Measurements from ENCODE around the gene GDA.
"Not testable (repeated sequence)": the region's sequence is repeated elsewhere in the genome, so short reads cannot be mapped to it uniquely, and the experiment has no call there.

The GDA gene

DNA sequence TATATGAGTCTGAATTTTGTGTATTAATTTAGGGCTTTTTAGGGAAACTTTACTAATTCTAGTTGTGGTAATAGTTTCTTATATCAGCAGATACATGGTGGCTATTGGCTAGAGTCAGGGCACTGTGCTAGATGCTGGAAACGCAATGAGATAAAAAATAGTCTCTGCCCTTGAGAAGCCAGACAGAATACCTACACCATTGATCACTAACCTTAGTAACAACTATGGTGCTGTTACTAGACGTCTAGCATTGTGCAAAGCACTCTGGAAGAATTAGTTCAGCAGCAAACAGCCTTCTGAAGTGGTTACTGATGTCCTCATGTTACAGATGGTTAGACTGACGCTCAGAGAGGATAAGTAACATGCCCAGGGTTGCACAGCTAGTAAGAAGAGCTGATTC, 61.8 kb downstream of the GDA start:
- DNase-seq, result no peak

DNA sequence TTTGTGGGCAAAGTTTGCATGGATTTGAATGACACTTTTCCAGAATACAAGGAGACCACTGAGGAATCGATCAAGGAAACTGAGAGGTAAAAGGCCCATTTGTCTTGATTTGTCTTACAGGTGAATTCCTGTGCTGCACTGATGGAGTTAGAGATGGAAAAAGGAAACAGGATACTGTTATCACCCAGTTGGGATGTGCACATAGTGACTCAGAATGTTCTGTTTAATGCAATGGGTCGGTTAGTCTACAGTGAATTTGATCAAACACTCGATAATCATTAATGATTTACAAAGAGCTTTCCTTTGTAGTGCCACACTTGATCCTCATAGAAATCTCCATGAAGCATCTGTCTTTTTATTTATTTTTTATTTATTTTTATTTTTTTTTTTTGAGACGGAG, 64.7 kb downstream of the GDA start:
- DNase-seq, result no peak

DNA sequence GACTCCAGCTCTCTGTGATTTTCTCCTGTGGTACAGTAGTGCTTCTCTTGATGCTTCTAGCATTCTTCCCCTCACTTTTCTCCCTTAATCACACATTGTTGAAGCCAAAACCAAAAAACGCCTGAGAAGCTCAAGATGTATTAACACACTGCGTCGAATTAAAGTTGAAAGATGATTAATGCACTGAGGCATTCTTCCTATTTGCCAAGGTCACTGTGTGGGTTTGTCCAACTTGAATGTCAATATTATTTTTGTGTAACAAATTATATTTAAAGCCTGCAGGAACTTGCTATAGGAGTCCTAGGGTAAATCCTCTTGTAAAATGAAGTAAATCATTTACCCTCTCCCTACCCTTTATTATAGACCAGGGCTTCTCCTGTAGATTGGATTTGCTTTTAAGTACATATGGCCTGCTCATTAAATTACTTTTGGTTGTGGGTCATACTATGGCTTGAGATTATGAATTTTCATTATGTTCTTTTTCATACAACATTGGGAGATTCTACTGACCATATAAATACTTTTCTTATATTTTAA, 68.1 kb downstream of the GDA start:
- DNase-seq, result no peak

DNA sequence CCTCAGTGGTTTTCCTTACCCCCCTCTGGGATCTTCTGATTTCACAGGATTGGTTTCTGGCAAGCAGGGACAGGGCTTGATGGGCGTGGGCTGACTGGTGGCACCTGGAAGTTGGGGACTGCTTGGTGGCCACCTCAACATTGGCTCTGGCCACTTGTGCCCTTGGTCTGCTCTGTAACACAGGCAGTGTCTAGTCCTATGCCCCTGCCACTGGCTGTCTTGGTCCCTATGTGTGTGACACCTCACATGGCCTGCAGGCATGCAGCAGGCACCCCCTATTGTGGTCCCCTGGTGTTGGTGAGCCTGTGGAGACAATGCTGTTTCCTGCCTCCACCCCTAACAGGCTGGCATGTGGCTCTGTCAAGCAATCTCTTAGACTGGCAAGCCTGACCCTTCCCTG, 71.3 kb downstream of the GDA start:
- no peak for DNase-seq

DNA sequence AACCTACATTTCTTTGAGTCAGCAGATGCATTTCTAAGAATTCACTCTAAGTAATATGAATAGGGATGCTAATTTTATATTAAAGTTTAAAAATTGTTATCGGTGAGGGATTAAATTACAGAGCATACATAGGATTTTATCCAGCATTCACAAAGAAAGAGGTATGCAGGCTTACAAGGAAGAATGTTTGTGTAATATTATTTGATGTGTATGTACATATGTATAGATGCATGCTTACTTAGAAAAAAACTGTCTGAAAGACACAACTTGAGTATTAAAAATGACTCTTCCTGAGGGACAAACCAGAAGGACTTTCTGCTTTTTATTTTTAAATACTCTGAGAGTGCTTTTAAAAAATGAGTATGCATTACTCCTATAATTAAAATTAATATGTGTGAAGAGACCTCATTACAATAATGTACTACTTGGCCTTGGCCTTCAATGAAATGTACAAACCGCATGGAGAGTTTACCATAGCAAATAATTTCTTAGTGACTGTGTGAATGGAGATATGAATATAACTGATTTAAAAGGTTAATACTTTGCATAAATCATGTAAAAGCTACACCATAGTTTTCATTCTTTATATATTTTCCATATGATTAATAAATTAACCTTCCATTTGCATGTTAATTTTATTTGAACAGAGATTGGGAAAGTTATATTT, 77.0 kb downstream of the GDA start:
- DNase-seq, result no peak

DNA sequence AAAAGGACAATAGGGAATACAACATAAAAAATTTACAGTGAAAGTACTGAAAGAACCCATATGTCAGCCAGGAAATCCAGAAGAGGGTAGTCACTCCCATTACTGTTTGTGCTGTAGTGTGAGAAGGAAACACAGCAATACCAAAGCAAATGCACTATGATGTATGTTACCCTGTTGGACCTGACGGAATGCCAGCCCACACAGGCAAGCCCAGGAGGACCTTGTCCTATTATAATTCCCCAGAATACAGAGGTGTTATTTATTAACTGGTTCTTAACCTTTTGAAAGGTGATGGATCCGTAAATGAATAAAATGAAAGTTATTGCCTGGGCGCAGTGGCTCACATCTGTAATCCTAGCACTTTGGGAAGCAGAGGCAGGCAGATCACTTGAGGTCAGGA, 79.0 kb downstream of the GDA start:
- no peak for DNase-seq

DNA sequence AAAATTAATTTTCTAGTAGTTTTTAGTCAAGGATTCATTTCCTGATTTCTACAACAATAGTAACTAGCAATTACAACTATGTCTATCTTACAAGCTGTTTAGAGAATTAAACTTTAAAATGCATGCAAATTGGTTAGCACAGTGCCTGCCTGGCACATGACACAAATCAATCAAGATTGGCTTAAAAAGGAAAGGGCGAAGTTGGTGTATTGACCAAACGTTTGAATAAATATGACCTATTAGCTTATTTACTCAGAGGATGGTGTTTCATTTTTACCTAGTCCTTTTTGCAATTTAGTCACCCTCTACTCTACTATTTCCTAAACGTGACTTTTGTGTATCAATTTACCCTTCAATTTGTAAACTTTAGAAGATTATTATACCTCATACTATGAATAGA, 83.5 kb downstream of the GDA start:
- DNase-seq, result no peak

DNA sequence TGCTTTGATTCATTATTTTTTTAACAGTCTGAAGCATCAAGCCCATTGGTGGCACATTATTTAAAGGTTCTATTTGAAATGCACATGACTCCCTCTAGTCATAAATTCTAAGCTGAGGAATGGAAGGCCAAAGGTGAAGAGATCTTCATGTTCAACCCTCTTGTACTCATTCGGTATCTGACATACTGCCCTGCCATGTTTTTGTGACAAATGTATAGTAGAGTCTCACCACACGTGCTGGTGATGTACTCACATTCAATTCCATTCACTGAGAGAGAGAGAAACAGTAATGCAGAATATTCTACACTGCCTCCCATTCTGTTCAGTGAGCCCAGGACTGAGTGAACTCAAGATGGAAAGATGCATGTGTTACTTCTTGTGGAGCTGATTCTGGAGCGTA, 98.3 kb downstream of the GDA start:
- no peak for DNase-seq

DNA sequence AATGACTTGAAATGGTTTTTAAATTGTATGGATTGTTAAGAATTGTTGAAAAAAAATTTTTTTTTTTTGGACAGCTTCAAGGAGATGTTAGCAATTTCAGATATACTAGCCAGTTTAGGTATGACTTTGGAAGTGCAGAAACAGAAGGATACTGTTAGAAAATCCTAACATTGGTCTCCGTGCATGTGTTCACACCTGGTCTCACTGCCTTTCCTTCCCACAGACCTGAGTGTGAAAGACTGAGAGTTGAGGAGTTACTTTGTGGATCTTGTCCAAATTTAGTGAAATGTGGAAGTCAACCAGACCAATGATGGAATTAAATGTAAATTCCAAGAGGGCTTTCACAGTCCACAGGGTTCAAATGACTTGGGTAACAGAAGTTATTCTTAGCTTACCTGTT, 102.3 kb downstream of the GDA start:
- DNase-seq, result no peak

DNA sequence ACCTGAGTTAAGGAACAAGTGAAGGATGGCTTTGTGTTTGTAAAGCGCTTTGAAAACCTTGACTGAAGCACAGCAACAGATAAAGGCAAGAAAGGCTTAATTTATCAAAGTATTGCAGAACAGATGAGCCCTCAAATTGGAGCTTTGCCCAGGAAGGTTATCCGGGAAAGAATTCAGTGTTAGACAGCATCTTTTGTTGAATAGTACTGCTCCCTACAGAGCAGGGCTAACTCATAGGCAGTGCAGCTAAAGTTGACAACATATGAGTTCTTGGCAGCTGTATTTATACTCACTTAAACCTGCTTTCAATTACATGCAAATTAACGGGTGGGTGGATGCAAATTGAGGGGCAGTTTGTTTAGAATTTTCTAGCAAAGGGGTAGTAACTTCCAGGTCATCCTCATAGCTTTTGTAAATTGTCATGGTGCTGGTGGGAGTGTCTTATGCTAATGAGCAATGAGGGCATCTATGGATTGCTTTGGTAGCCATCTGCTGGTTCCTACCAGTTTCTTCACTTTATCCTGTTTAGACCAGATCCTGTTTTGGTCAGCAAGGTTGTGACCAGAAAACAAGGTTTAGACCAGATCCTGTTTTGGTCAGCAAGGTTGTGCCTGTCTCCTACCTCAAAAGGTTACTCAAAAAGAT, 105.8 kb downstream of the GDA start:
- DNase-seq, result no peak

DNA sequence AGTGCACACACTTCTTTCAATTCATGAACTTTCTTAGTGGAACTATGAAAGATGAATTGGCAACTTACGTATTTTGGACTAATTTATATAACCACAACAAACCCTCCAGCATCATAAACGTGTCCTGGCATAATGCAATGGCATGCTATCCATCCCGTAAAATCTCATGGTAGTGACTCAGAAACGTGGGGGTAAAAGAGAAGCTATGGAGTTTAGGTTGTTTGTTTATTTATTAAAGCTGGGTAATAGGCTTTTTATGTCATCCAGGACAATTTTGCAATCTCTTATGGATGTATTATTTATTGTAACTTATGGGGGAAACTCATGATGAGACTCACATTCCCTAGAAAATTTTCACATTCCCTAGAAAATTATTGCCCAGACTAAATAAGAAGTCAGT, 106.3 kb downstream of the GDA start:
- DNase-seq, result no peak

DNA sequence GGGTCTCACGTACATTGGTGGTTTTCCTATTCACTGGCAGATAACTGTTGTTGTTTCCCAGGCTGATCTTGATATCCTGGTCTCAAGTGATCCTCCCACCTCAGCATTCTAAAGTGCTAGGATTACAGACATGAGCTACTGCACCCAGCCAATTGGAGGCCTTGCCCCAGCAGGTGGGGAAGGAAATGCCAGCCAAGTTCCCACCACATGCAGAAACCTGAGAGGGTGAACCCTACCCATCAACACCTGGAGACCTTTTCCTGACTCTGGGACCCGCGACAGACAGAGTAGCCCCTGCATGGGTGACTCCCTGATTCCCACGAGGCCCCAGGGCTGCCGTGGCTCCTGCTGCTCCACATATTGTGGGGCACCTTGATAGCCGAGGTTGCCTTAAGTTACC, 107.7 kb downstream of the GDA start:
- DNase-seq, result peak; percentile 11

DNA sequence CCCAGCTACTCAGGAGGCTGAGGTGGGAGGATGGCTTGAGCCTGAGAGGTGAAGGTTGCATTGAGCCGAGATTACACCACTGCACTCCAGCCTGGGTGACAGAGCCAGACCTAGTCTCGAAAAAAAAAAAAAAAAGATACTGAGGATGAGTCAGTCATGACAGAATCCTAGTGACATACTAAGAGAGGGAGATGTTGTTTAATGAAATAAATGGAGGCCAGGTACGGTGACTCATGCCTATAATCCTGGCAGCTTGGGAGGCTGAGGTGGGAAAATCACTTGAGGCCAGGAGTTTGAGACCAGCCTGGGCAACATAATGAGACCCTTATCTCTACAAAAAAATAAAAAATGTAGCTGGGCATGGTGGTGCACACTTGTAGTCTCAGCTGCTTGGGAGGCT, 108.6 kb downstream of the GDA start:
- DNase-seq, result no peak

DNA sequence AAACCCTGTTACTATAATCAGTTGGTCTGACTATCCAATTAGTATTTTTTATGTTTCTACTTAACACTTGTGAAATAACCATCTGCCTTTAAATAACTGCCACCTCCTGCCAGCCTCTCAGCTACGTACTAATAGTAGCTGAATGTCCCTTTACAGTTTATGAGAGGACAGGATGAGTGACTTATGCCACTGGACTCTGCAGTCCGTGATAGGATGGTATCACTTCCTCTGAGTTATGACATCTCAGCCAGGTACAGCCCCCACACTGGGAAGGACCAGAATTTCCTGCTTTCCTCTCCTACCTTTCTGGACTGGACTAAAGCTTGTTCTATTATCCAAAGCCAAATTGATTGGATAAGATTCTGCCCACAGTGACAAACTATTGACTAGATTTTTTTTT, 112.8 kb downstream of the GDA start:
- no peak for DNase-seq

DNA sequence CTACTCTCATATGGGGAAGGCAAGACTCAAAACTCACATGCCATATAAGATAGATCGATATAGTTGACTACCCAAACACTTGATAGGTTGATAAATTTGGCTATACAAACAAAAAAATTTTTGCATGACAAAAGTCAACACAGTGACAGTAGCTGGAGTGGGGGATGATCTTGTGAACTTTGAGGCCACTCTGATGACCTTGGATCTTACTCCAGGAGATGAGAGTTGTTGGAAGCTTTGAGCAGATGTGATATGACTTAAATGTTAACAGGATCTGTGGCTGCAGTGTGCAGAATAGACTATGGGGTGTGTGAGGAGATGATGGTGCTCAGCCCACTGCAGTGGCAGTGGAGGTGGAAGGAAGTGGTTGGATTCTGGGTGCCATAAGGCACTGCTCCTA, 114.3 kb downstream of the GDA start:
- no peak for DNase-seq

DNA sequence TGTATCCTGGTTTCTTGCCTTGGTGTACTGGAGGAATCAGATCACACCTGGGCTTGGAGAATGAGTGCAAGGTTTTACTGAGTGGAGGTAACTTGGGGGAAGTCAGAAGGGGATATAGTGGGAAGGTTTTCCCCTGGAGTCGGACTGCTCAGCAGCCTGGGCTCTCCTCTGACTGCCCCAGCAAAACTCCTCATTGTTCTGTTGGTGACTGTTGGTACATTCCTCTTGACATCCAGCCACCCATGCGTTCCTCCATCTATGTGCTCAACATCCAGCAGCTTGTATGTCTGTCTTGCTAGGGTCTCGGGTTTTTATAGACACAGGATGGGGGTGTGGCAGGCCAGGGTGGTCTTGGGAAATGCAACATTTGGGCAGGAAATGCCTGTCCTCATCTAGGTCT, 119.7 kb downstream of the GDA start:
- DNase-seq, result no peak

DNA sequence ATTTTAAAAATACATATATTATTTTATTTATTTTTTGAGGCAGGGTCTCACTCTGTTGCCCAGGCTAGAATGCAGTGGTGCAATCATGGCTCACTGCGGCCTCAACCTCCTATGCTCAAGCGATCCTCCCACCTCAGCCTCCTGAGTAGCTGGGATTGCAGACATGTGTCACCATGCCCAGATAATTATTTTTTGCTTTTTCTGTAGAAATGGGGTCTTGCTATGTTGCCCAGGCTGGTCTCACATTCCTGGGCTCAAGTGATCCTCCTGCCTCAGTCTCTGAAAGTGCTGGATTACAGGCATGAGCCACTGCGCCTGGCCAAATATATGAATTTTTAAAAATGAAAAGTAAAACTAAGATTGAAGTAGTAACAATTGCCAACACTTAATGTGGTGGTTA, 121.1 kb downstream of the GDA start:
- not testable (repeated sequence) for DNase-seq

DNA sequence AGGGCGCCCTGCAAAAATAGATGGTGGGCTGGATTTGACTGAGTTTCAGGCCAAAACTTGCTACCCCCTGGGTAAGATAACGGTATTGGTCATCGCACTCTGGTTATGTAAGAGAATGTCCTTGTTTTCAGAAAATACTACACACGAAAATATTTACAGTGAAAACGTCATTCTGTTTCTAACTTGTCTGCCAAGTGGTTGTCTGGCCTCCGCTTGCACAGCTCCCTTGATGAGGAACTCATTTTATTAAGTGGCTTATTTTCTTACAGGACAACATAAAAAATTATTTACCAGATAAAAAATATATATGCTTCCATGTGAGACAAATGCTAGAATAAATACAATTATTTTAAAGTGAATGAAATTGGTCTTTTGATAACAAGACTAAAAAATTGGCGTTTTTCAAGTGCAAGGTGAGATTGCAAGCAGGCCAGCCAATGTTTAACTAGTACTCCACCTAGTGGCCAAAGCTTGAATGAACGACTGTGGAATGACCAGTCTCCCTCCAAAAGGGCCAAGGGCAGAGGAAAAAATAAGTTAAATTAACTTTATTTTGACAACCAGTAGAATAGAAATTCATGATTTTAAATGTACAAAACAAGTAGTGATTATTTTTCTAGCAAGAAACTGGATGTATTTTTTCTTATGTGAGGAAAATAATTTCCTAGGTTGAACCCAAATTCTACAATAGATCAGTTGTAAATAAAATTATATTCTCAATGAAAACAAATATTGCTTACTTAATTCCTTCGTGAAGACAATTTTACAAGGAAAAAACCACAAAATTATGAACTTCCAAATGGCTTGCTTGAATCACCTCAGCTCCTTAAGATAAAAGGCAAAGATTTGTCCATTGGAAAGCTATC, 122.6 kb downstream of the GDA start:
- DNase-seq, result no peak

DNA sequence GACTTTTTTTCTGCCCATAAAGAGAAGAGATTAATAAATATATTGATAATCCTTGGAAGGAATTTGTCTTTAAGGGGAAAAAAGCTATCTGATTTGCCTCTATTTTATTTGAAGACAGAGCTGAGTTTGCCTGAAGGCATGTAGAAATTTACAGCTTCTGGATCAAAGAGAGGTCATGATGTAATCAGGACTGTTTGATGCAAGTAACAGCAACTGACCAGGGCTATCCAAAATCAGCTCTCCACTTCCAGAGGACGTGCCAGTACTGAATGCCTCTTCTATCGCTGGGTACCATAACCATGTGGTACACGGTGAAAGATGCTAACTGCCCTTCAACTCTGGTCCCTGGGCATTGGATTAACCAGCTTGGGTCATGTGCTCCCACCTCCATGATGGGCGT, 125.2 kb downstream of the GDA start:
- DNase-seq, result no peak

DNA sequence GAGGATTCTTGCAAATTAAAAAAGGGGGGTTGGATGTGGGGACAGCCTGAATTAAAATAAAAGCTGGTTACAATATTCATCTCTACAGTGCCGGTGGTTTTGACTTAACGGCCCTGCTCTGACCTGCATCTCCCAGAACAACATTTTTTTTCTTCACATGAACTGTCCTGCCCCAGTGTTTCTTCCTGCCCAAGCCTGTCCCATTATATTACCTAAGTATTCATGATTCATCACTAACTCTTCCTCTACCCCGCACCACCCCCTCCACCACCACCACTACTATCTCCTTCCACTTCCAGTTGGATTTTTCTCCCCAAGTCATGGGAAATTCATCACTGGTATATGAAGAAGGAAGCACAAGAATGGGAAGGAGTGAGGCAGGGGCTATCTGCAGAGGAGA, 125.7 kb downstream of the GDA start:
- DNase-seq, result no peak

DNA sequence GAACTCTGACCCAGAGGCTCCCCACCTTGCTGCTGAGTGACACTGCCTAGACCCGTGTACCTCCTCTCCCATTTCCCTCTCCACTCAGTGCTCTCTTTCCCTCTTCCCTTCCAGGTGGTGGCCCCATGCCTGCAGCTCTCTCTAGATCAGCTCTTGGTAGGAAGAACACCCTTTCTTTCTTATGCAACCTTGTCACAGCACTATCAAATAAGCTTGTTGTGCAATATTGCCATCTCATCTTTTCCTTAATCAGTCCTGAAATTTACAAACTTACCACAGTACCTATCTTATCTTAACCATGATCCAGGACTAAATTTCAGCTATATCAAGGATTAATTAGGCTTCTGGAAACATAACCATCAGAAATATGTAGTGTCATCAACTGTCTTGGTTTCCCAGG, 127.2 kb downstream of the GDA start:
- no peak for DNase-seq

DNA sequence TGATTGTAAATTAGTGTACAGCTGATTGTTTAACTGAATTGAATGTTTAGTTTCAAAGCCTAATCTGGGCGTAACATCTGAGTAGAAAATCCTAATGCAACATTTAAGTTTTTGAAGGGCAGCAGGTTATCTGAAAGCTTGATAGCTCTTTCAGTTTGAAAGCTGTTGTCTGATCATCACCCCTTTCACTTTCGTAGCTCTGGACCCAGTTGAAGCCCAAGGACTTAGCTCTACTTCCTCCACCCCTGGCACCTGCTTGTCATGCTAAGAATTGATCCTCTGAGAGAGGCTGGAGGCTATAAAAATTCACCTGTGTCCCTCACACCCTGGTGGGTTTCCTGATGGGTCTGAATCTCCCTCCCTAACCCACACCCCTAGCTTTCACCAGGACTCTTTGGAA, 129.7 kb downstream of the GDA start:
- DNase-seq, result no peak

DNA sequence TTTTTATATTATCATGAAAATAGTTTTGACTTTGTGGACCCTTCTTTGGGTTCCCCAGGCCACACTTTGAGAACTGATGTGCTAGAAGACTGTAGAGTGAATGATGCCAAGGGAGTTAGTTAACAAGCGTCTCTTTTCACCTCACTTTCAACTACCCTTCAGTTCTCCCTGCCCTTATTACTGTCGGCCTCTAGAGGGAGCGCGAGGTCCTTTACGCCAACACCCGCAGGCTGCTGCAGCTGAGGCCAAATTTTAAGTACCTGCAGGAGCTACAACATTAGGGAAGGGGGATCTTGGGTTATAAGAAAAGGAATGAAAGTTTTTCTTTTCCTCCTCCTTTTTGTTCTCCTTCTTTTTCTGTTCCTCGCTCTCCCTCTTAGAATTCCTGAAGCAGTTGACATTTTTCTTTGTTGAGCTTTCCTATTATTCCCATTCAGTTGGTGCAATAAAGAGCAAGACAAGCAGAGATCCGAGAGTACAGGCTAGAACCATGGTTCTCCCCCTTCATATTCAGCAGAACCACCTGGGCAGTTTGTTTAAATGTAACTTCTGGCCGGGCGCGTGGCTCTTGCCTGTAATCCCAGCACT, 131.8 kb downstream of the GDA start:
- peak; percentile 24 for DNase-seq

DNA sequence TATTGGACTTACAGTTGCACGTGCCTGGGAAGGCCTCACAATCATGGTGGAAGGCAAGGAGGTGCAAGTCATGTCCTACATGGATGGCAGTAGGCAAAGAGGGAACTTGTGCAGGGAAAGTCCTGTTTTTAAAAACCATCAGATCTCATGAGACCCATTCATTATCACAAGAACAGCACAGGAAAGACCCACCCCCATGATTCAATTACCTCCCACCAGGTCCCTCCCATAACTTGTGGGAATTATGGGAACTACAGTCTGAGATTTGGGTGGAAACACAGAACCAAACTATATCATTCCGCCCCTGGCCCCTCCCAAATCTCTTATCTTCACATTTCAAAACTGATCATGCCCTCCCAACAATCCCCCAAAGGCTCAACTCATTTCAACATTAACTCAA, 140.2 kb downstream of the GDA start:
- no peak for DNase-seq

Measured in NCI-H510A (cell line).